Esophagus muscularis mucosa (tissue), 4 donors: ENCODE measurements around the gene PRR29.

Experiments
- EP300 ChIP-seq: sonication (generic); formaldehyde crosslinking; IDR thresholded peaks from one replicate; pipeline ENCODE4 v1.6.1; 2017; ENCODE audit warnings: antibody characterized with exemption
- POLR2A ChIP-seq: fragments of 450-650 bp; IDR thresholded peaks from one replicate; pipeline ENCODE4 v1.6.1; 2017; ENCODE audit warnings: antibody characterized with exemption, moderate library complexity, mild to moderate bottlenecking, low read depth
- POLR2AphosphoS5 ChIP-seq, 2 donors: sonication (generic); formaldehyde crosslinking; IDR thresholded peaks; one replicate each; pipeline ENCODE4 v1.6.1; 2017; ENCODE audit warnings: antibody characterized with exemption in 2 of 2
- TF ChIP-seq, protein P1 (sequence below), 3 experiments: fragments of 200-600 bp in 2 of 3; fragments of 450-650 bp in 1 of 3; sonication (generic) in 2 of 3; IDR thresholded peaks; one replicate each; pipeline ENCODE4 v1.5.1; 2017 to 2019; ENCODE audit warnings: antibody characterized with exemption in 3 of 3, mild to moderate bottlenecking in 2 of 3, moderate library complexity in 1 of 3

DNA sequence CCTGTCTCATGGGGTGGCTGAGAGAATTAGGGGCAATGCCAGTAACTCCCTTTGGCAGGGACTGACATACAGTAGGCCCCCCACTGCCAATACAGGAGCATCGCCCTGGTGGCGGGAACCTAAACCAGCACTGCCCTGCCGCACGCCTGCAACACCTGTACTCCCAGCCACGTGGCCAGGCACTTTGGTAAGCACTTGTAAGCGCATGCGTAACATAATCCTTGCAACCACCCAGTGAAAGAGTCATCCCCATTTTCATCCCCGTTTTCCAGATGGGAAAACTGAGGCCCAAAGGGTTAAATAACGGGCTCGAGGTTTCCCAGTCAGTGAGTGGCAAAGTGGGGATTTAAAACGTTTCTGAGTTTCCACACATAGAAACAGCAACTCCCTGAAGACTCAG is 42.9 kb upstream of the PRR29 start:
- TF ChIP-seq, protein P1, sequence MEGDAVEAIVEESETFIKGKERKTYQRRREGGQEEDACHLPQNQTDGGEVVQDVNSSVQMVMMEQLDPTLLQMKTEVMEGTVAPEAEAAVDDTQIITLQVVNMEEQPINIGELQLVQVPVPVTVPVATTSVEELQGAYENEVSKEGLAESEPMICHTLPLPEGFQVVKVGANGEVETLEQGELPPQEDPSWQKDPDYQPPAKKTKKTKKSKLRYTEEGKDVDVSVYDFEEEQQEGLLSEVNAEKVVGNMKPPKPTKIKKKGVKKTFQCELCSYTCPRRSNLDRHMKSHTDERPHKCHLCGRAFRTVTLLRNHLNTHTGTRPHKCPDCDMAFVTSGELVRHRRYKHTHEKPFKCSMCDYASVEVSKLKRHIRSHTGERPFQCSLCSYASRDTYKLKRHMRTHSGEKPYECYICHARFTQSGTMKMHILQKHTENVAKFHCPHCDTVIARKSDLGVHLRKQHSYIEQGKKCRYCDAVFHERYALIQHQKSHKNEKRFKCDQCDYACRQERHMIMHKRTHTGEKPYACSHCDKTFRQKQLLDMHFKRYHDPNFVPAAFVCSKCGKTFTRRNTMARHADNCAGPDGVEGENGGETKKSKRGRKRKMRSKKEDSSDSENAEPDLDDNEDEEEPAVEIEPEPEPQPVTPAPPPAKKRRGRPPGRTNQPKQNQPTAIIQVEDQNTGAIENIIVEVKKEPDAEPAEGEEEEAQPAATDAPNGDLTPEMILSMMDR (IDR thresholded peaks at IDR 0.05) = no peak
- TF ChIP-seq EP300 = no peak
- TF ChIP-seq POLR2AphosphoS5 (IDR thresholded peaks at IDR 0.05) = no peak
- TF ChIP-seq POLR2A = no peak
